WTC11 (cell line): ENCODE results near the gene TAF11L10.

ENCODE experiments used
- CBFB ChIP-seq: sonication (generic); formaldehyde crosslinking; IDR thresholded peaks from 2 replicates; pipeline ENCODE4 v1.8.1; 2022; ENCODE audit warnings: mild to moderate bottlenecking, low read depth, missing genetic modification reagents
- ETV6 ChIP-seq: sonication (generic); formaldehyde crosslinking; IDR thresholded peaks from 2 replicates; pipeline ENCODE4 v1.8.1; 2022; ENCODE audit warnings: mild to moderate bottlenecking, missing genetic modification reagents
- FOXK1 ChIP-seq: sonication (generic); formaldehyde crosslinking; IDR thresholded peaks from 2 replicates; pipeline ENCODE4 v1.8.0; 2022; ENCODE audit warnings: mild to moderate bottlenecking, moderate library complexity, missing genetic modification reagents
- JAZF1 ChIP-seq: fragments of 250-450 bp; sonication (Bioruptor Pico); IDR thresholded peaks from 2 replicates; pipeline ENCODE4 v1.9.0; 2021; ENCODE audit warnings: moderate library complexity, mild to moderate bottlenecking, inconsistent platforms
- NR2C2 ChIP-seq: sonication (generic); formaldehyde crosslinking; IDR thresholded peaks from 2 replicates; pipeline ENCODE4 v1.8.0; 2022; ENCODE audit warnings: mild to moderate bottlenecking, missing genetic modification reagents
- NR3C1 ChIP-seq: sonication (generic); formaldehyde crosslinking; conservative IDR thresholded peaks from 2 replicates; pipeline ENCODE4 v1.8.1; 2023; ENCODE audit warnings: low read depth, mild to moderate bottlenecking, missing genetic modification reagents
- TEAD4 ChIP-seq: sonication (generic); formaldehyde crosslinking; IDR thresholded peaks from 2 replicates; pipeline ENCODE4 v1.8.0; 2022; ENCODE audit warnings: mild to moderate bottlenecking, missing genetic modification reagents
- TF ChIP-seq, protein P1 (sequence below): sonication (generic); formaldehyde crosslinking; conservative IDR thresholded peaks from 2 replicates; pipeline ENCODE4 v1.8.1; 2022; ENCODE audit warnings: mild to moderate bottlenecking, missing genetic modification reagents
- TF ChIP-seq, protein P2 (sequence below): fragments of 200-600 bp; IDR thresholded peaks from 2 replicates; pipeline ENCODE4 v1.8.0; 2022; ENCODE audit warnings: antibody characterized with exemption
- TF ChIP-seq, protein P3 (sequence below): sonication (generic); formaldehyde crosslinking; IDR thresholded peaks from 2 replicates; pipeline ENCODE4 v1.8.1; 2023; ENCODE audit warnings: mild to moderate bottlenecking, missing genetic modification reagents, moderate library complexity
- TF ChIP-seq, protein P4 (sequence below): sonication (generic); formaldehyde crosslinking; IDR thresholded peaks from 2 replicates; pipeline ENCODE4 v1.8.1; 2023; ENCODE audit warnings: mild to moderate bottlenecking, missing genetic modification reagents

DNA sequence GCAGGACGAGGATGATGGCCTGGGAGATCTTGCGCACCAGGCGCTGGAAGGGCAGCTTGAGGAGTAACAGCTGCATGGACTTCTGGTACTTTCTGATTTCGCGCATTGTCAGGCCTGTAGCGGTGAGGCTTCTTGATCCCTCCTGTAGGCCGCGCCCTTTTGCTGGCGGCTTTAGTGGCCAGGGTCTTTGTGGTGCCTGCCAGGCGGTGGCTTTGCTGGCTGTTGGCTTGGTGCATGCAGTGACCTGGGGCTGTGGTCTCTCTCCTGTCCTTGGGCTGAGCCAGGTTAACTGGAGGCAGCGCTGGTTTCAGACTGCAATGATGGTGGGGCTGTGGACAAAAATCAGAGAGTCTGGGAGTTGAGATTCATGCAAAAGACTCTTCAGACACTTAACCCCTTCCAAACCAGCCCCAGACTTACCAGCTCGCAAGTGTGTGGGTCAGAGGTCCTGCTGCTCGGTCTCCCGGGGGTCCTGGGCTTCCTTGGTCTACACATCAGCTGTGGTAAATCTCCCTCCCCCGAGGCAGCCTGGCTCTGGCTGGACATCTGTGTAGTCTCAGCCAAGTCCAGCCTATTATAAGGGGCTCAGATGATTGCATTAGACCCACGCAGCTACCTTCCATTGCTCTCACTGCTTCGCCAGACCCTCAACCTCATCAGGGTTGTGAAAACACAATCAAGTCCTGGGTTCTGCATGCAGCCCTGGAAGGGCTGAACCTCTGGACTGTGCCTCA lies 17.4 kb upstream of the TAF11L10 start:
- TF ChIP-seq NR3C1 (CRISPR knock-in tag): no peak
- no peak for TF ChIP-seq TEAD4 (CRISPR knock-in tag)
- no peak for TF ChIP-seq JAZF1 (CRISPR knock-in tag)
- TF ChIP-seq, protein P1, sequence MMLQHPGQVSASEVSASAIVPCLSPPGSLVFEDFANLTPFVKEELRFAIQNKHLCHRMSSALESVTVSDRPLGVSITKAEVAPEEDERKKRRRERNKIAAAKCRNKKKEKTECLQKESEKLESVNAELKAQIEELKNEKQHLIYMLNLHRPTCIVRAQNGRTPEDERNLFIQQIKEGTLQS (CRISPR knock-in tag): no peak
- TF ChIP-seq, protein P2, sequence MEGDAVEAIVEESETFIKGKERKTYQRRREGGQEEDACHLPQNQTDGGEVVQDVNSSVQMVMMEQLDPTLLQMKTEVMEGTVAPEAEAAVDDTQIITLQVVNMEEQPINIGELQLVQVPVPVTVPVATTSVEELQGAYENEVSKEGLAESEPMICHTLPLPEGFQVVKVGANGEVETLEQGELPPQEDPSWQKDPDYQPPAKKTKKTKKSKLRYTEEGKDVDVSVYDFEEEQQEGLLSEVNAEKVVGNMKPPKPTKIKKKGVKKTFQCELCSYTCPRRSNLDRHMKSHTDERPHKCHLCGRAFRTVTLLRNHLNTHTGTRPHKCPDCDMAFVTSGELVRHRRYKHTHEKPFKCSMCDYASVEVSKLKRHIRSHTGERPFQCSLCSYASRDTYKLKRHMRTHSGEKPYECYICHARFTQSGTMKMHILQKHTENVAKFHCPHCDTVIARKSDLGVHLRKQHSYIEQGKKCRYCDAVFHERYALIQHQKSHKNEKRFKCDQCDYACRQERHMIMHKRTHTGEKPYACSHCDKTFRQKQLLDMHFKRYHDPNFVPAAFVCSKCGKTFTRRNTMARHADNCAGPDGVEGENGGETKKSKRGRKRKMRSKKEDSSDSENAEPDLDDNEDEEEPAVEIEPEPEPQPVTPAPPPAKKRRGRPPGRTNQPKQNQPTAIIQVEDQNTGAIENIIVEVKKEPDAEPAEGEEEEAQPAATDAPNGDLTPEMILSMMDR: no peak
- TF ChIP-seq ETV6 (CRISPR knock-in tag): no peak
- TF ChIP-seq, protein P3, sequence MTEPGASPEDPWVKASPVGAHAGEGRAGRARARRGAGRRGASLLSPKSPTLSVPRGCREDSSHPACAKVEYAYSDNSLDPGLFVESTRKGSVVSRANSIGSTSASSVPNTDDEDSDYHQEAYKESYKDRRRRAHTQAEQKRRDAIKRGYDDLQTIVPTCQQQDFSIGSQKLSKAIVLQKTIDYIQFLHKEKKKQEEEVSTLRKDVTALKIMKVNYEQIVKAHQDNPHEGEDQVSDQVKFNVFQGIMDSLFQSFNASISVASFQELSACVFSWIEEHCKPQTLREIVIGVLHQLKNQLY (CRISPR knock-in tag): no peak
- TF ChIP-seq, protein P4, sequence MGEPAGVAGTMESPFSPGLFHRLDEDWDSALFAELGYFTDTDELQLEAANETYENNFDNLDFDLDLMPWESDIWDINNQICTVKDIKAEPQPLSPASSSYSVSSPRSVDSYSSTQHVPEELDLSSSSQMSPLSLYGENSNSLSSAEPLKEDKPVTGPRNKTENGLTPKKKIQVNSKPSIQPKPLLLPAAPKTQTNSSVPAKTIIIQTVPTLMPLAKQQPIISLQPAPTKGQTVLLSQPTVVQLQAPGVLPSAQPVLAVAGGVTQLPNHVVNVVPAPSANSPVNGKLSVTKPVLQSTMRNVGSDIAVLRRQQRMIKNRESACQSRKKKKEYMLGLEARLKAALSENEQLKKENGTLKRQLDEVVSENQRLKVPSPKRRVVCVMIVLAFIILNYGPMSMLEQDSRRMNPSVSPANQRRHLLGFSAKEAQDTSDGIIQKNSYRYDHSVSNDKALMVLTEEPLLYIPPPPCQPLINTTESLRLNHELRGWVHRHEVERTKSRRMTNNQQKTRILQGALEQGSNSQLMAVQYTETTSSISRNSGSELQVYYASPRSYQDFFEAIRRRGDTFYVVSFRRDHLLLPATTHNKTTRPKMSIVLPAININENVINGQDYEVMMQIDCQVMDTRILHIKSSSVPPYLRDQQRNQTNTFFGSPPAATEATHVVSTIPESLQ: no peak
- no peak for TF ChIP-seq CBFB (CRISPR knock-in tag)
- TF ChIP-seq FOXK1: no peak
- TF ChIP-seq NR2C2 (CRISPR knock-in tag): no peak
